Fibroblast of lung (primary cell): ENCODE data around the gene SLC6A4.

ENCODE experiments used
- CTCF ChIP-seq, 2 donors: IDR thresholded peaks in 1 of 2; conservative IDR thresholded peaks in 1 of 2; 1 replicate in 1 of 2; 2 replicates in 1 of 2; pipeline ENCODE4 v1.5.1; 2011 to 2012; ENCODE audit warnings: low read length in 2 of 2, control low read depth in 1 of 2, inconsistent platforms in 1 of 2, low read depth in 1 of 2, mild to moderate bottlenecking in 1 of 2
- EZH2 ChIP-seq: IDR thresholded peaks from 2 replicates; pipeline ENCODE4 v1.5.1; 2012; ENCODE audit warnings: low read length, control low read depth, mild to moderate bottlenecking; ENCODE audit errors: missing control alignments

GRCh38 chr17:30244853-30245385 lies 9.4 kb upstream of the SLC6A4 start:
- TF ChIP-seq CTCF (conservative IDR thresholded peaks at IDR 0.05 in 1 of 2, IDR thresholded peaks at IDR 0.05 in 1 of 2; ENCODE audit: low read depth in 1 of 2, low read length in 2 of 2) (no peak), EZH2 (no peak)
